GM19452 (cell line): Measurements from ENCODE around the gene MYCN.
"Not testable (repeated sequence)": the region's sequence is repeated elsewhere in the genome, so short reads cannot be mapped to it uniquely, and the experiment has no call there.

Experiments
- ATAC-seq: cut with Tn5 transposase; IDR thresholded peaks from one replicate; pipeline ENCODE4 v1.9.1; 2021; ENCODE audit not compliant: unreplicated experiment

Gene MYCN

DNA sequence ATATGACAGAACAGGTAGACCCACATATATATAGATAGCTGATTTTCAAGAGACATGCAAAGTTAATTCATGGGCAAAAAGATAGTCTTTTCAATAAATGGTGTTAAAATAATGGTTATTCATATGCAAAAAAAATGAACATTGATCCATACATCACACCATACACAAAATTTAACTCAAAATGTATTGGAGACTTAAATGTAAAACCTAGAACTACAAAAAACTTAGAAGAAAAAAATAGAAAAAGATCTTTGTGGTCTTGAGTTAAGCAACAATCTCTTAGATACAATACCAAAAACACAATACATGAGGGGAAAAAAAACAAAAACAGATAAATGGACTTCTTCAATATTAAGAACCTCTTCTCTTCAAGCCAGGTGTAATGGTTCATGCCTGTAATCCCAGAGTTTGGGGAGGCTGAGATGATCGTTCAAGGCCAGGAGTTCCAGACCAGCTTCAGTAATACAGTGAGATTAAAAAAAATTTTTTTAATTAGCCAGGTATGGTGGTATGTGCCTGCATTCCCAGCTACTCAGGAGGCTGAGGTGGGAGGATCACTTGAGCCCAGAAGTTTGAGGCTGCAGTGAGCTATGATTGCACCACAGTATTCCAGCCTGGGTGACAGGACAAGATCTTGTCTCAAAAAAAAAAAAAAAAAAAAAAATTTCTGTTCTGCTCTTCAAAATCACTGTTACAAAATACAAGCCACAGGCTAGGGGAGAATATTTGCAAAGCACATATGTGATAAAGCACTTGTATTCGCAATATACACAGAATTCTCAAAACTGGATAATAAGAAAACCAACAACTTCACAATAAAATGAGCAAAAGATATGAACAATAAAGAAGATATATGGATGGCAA lies 32.7 kb upstream of the MYCN start:
- ATAC-seq: no peak

- ATAC-seq: no peak
These were observed 32.0 kb upstream of the MYCN start for GRCh38 chr2:15908371-15908770.

- ATAC-seq: no peak
These were observed 31.2 kb upstream of the MYCN start for GRCh38 chr2:15909157-15909556.

DNA sequence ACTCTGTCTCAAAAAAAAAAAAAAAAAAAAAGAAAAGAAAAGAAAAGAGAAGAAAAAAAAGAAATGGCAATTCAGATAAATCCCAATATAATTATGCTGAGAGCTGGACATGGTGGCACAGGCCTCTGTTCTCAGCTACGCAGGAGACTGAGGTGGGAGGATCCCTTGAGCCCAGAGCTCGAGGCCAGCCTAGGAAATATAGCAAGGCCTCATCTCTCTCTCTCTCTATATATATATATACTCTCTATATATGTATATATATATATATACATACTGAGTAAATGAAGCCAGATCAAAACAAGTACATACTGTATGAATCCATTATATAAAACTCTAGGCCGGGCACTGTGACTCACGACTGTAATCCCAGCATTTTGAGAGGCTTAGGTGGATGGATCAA lies 30.6 kb upstream of the MYCN start:
- ATAC-seq: no peak

DNA sequence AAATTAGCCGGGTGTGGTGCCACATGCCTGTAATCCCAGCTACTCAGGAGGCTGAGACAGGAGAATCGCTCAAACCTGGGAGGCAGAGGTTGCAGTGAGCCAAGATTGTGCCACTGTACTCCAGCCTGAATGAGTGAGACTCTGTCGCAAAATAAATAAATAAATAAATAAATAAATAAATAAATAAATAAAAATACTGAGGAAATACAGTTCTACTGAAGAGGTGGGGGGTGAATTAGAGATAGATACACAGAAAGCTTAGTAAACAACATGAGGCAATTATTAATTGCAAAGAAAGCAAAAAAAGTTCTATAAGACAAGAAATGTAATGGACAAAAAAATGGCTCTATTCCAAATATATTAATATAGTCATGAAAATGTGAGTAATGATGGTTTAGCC lies 29.1 kb upstream of the MYCN start:
- ATAC-seq: not testable (repeated sequence)

- ATAC-seq: no peak
These were observed 28.7 kb upstream of the MYCN start for GRCh38 chr2:15911686-15912085.

DNA sequence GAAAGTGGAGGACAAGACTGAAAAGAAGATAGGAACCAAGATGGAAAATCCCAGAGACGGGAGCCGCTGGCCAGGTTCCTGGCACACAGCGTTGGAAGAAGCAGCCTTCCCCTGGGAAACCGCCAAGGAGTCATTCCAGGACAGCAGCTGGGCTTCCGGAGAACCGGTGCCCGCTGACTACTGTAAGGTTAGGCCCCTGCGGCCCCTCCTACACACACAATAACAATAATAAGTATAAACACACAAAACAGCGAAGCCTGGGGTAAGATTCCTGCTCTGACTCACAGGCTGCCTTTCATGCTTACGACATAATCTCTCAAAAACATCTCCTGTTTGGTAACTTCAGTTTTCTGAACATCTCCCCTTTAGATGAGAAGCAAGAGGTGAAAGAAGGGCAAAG lies 28.1 kb upstream of the MYCN start:
- ATAC-seq: no peak

GRCh38 chr2:15913146-15913545 lies 27.2 kb upstream of the MYCN start:
- ATAC-seq: no peak

GRCh38 chr2:15914596-15915385 lies 25.6 kb upstream of the MYCN start:
- ATAC-seq: no peak

DNA sequence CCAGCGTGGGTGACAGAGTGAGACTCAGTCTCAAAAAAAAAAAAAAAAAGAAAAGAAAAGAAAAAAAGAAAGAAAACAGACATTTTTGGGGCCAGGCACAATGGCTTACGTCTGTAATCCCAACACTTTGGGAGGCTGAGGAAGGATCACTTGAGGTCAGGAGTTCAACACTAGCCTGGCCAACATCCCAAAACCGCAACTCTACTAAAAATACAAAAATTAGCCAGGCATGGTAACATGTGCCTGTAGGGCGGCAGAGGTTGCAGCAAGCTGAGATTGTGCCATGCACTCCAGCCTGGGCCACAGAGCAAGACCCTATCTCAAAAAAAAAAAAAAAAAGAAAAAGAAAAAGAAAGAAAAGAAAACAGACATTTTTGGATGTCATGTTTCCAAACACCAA lies 24.8 kb upstream of the MYCN start:
- not testable (repeated sequence) for ATAC-seq

GRCh38 chr2:15916336-15916735 lies 24.0 kb upstream of the MYCN start:
- ATAC-seq: no peak

GRCh38 chr2:15918761-15919356 lies 21.5 kb upstream of the MYCN start:
- ATAC-seq: no peak

DNA sequence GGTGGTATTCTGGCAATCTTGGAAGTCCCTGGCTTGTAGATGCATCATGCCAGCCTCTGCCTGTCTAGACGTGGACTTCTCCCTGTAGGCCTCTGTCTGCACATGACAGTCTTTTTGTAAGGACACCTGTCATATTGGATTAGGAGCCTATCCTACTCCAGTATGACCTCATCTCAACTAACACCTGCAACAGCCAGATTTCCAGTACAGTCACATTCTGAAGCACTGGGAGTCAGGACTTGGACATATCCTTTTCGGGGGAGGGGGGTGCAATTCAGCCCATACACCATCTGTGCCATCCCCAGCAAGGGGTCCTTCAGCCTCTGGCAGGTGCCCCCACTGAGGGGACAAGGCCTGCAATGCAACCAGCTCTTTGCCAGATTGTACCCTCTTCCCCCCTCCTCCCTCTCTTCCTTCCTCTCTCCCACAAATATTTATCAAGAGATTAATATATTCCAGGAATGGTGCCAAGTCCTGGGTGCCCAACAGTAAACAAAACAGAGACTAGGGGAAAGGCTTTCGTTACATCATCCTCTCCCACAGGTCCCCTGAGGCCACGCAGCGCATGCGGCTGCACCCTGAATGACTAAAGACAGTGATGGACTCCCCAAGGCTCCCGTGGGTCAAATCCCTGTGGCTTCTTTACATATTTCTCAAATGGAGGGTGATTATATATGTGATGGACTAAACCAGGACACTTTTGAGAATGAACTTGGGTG lies 20.5 kb upstream of the MYCN start:
- ATAC-seq: no peak

DNA sequence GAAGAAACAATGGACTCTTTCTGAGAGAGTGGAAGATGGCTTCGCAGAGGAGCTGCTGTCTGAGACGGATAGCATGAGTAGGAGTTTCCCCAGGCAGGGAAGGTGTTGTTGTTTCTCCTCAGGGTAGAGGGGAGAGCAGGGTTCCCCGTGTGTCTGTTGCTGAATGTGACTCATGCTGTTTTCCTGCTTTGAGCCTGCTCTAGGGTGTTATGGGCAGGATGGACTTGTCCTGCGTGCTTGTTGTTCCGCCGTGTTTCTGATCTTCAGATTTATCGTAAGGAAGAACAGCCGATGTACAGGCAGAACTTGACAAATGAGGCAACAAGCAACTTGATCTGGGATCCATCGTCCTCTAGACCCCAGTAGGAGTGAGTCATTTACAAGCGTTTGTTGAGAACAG lies 19.7 kb upstream of the MYCN start:
- no peak for ATAC-seq

DNA sequence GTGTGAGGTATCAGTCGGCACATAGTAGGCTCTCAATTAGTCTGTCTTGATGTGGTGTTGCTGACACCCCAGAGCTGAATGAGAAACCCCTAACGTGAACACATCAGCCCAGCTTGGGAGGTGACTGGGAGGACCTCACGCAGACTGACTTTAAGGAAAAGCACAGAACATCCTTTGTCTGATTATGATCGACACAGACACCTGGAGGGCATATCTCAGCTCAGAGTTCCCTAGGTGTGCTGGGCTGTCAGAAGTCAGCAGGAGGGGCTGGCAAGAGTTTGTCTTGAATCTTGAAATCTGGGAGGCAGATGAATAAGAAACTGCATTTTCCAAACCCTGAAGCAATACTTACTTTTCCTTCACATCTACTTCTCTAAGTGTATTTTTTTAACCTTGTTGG lies 16.8 kb upstream of the MYCN start:
- ATAC-seq: no peak

DNA sequence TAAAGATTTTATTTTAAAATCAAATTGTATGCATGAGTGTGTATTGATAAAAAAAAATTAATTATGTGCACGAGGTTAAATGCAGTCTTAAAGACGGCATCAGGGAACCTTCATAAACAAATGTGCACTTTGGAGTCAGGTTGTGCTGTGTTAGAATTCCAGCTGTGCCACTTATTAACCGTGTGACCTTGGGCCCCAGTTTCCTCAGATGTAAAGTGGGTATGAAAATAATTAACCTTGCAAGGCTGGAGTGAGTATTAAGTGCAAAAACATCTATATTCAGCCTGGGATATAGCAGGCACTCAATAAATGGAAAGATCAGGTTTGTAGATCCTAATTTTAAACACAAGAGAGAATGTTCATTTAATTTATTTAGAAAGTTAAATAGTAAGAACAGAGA lies 14.5 kb upstream of the MYCN start:
- no peak for ATAC-seq

- no peak for ATAC-seq
These were observed 14.1 kb upstream of the MYCN start for GRCh38 chr2:15926252-15926651.

DNA sequence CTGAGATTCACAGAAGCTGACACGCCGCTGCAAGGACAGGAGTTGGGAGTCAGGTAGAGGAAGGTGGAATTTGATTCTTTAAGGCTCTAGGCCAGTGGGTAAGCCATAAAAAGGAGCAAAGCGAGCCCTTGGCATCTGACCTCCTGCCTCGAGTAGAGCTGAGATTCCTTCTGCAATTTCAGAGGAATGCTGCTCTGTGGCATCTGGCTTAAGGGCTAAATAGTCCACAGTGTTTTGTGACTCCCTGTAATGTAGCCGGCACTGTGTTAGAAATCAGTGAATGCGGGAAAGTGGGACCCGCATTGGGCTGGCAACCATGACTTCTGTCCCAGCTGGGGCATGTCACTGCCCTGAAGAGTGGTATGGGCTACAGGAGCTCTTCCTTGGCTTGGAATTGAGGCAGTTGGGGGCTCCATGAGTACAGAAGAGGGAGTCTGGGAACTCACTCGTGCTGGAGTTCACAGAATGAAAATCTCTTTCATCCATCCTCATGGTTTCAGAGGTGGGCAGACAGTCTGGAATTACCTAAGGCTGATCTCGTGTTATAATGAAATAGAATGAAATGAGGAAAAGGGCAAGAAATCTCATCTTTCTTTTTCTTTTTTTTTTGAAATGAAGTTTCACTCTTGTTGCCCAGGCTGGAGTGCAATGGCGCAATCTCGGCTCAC lies 12.7 kb upstream of the MYCN start:
- ATAC-seq: no peak

DNA sequence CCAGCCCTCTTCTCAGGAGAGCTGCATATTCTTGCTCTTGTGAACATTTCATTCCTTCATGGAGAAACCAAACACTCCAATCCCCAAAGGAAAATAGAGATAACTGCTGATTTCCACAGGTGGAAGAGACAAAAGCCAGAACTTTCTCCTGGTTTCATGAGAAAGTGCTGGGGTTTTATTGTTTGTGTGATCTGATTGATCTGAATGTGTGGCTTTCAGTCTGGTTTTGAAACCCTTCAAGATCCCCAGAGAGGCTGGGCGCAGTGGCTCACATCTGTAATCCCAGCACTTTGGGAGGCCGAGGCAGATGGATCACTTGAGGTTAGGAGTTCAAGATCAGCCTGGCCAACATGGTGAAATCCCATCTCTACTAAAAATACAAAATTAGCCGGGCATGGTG lies 11.3 kb upstream of the MYCN start:
- ATAC-seq: not testable (repeated sequence)

GRCh38 chr2:15929861-15930260 lies 10.5 kb upstream of the MYCN start:
- no peak for ATAC-seq
